NB4 (cell line): ENCODE results near the gene INO80D.

Experiments used
- DNase-seq: peaks from one replicate; pipeline ENCODE4 v3.0.0; 2010; ENCODE audit warnings: low read depth
- H3K4me3 ChIP-seq: one replicate; pipeline ENCODE4 v1.5.1; 2011; ENCODE audit warnings: mild to moderate bottlenecking, low read depth, low read length, moderate library complexity
- CTCF ChIP-seq: IDR thresholded peaks from one replicate; pipeline ENCODE4 v1.5.1; 2012; ENCODE audit warnings: low read depth, low read length
- MAX ChIP-seq: IDR thresholded peaks from 2 replicates; pipeline ENCODE4 v1.6.1; 2011; ENCODE audit warnings: low read depth, low read length
- MYC ChIP-seq: IDR thresholded peaks from 2 replicates; pipeline ENCODE4 v1.6.1; 2011; ENCODE audit warnings: low read depth, low read length
- POLR2A ChIP-seq: IDR thresholded peaks from 2 replicates; pipeline ENCODE4 v1.6.1; 2011; ENCODE audit warnings: mild to moderate bottlenecking; ENCODE audit not compliant: insufficient read length; ENCODE audit errors: extremely low read depth

Gene INO80D

GRCh38 chr2:206004004-206004693 is 81.8 kb downstream of the INO80D start:
- TF ChIP-seq MYC (no peak), CTCF (peak; percentile 83), POLR2A (no peak), MAX (no peak)

GRCh38 chr2:206002440-206002839 is 83.5 kb downstream of the INO80D start:
- TF ChIP-seq POLR2A (no peak), MAX (no peak)
- no peak overlapping the region for H3K4me3 ChIP-seq
- no peak for DNase-seq

More at GRCh38 chr2:206004004-206004693, 81.8 kb downstream of the INO80D start:
- DNase-seq, result peak; percentile 74
- H3K4me3 ChIP-seq, result no peak overlapping the region

- no peak for TF ChIP-seq MAX
- TF ChIP-seq POLR2A, result no peak
- no peak for TF ChIP-seq MYC
- TF ChIP-seq CTCF, result no peak
- no peak for DNase-seq
- no peak overlapping the region for H3K4me3 ChIP-seq
These were observed 84.1 kb downstream of the INO80D start for GRCh38 chr2:206001912-206002311.

GRCh38 chr2:206000776-206001175 is 85.2 kb downstream of the INO80D start:
- no peak for TF ChIP-seq MAX
- no peak for TF ChIP-seq CTCF
- TF ChIP-seq MYC, result no peak
- TF ChIP-seq POLR2A, result no peak
- no peak overlapping the region for H3K4me3 ChIP-seq
- DNase-seq, result no peak

GRCh38 chr2:205998583-205998982 is 87.4 kb downstream of the INO80D start:
- DNase-seq, result no peak

More at GRCh38 chr2:205998583-205998982, 87.4 kb downstream of the INO80D start:
- no peak overlapping the region for H3K4me3 ChIP-seq
- TF ChIP-seq POLR2A (no peak), MAX (no peak), MYC (no peak), CTCF (no peak)
